Naive thymus-derived CD8-positive, alpha-beta T cell (primary cell): Measurements from ENCODE around the gene ING3. TPM values are rescaled to one million over a fixed set of nuclear protein-coding genes. Genes with fewer than 3 reads are reported as not detected.

ENCODE experiments used
- ATAC-seq, 2 donors: fragments of 150-1000 bp; cut with Tn5 transposase in 1 of 2; sonication (Bioruptor Pico), chemical (Tn5 transposase) in 1 of 2; 1 replicate in 1 of 2; 2 replicates in 1 of 2; pipeline ENCODE4 v1.10.0; 2021; ENCODE audit warnings: mild to moderate bottlenecking in 2 of 2, moderate library complexity in 2 of 2
- POLR2A ChIA-PET: fragments of 350-600 bp; sonication (Branson Sonifier 250); formaldehyde crosslinking; loops from one replicate; lab custom pipeline; 2021; ENCODE audit warnings: antibody characterized with exemption; lab: Charles Lee
- DNase-seq, 10 donors: peaks; one replicate each; pipeline versions ENCODE4 v3.0.0 to v3.0.0-alpha.2; 2020 to 2022
- H3K27ac Mint-ChIP-seq, 10 donors: one replicate each; pipeline ENCODE4 v1.8.0; 2020 to 2022; ENCODE audit warnings: mild to moderate bottlenecking in 10 of 10, mixed read lengths in 10 of 10, moderate library complexity in 4 of 10, inconsistent platforms in 1 of 10
- H3K27me3 Mint-ChIP-seq, 5 donors: one replicate each; pipeline ENCODE4 v1.8.0; 2021 to 2022; ENCODE audit warnings: mixed read lengths in 5 of 5
- H3K36me3 Mint-ChIP-seq, 3 donors: one replicate each; pipeline ENCODE4 v1.8.0; 2020 to 2022; ENCODE audit warnings: mixed read lengths in 3 of 3, mild to moderate bottlenecking in 2 of 3, inconsistent platforms in 1 of 3
- H3K4me1 Mint-ChIP-seq, 4 donors: one replicate each; pipeline ENCODE4 v1.8.0; 2021 to 2022; ENCODE audit warnings: mixed read lengths in 4 of 4
- H3K4me3 Mint-ChIP-seq, 10 donors: one replicate each; pipeline ENCODE4 v1.8.0; 2020 to 2022; ENCODE audit warnings: mild to moderate bottlenecking in 10 of 10, mixed read lengths in 10 of 10, moderate library complexity in 6 of 10, inconsistent platforms in 1 of 10
- H3K9me3 Mint-ChIP-seq, 9 donors: one replicate each; pipeline ENCODE4 v1.8.0; 2020 to 2022; ENCODE audit warnings: mixed read lengths in 9 of 9, mild to moderate bottlenecking in 3 of 9, inconsistent platforms in 1 of 9, moderate library complexity in 1 of 9
- polyA plus RNA-seq, 3 donors: library from polyadenylated mRNA; unstranded; fragments of 300-500 nt; fragmentation: Illumina TruSeq; gene quantifications; one replicate each; pipeline ENCODE4 v1.2.3, GENCODE V29; 2021
- total RNA-seq, 8 experiments: library from RNA in 2 of 8; stranded (reverse) in 2 of 8; gene quantifications; one replicate each; pipeline ENCODE4 v1.2.3 and lab custom pipeline; 2021 to 2026

The ING3 gene
- total and polyA plus RNA-seq, 5 experiments from 2014 or later, result 27.8 to 34.3 (median 29.4) TPM

- no peaks in the 10 kb centered on the region for H3K36me3 Mint-ChIP-seq
- H3K4me3 Mint-ChIP-seq, result no peak overlapping the region
- H3K27me3 Mint-ChIP-seq, result peaks cover 34 to 59% (median 43%) of the 10 kb centered on the region in 5 donors
- H3K9me3 Mint-ChIP-seq, result no peaks in the 10 kb centered on the region
- no peak overlapping the region for H3K27ac Mint-ChIP-seq
- POLR2A ChIA-PET, result interaction anchor here (0.6 kb wide), 1 partner anchor 26 kb away, joined by 7 read pairs; no protein-coding TSS in a partner anchor
- DNase-seq (no peak), ATAC-seq (no peak)
- H3K4me1 Mint-ChIP-seq, result peaks cover 7 to 28% (median 16%) of the 10 kb centered on the region in 4 donors
Measured at GRCh38 chr7:120985839-120986238, 35.3 kb downstream of the ING3 start.

- POLR2A ChIA-PET, result no interaction called here
- Mint-ChIP-seq H3K27me3 (peaks cover 34 to 59% (median 43%) of the 10 kb centered on the region in 5 donors), H3K4me1 (peaks cover 7 to 30% (median 16%) of the 10 kb centered on the region in 4 donors), H3K27ac (no peak overlapping the region), H3K4me3 (no peak overlapping the region), H3K9me3 (no peaks in the 10 kb centered on the region), H3K36me3 (no peaks in the 10 kb centered on the region)
- ATAC-seq (no peak), DNase-seq (no peak)
Measured at GRCh38 chr7:120986650-120987049, 36.1 kb downstream of the ING3 start.

GRCh38 chr7:120987280-120987679 is 36.7 kb downstream of the ING3 start:
- DNase-seq (no peak), ATAC-seq (no peak)
- H3K4me1 Mint-ChIP-seq, result peaks cover 7 to 30% (median 16%) of the 10 kb centered on the region in 4 donors
- H3K36me3 Mint-ChIP-seq, result no peaks in the 10 kb centered on the region
- H3K9me3 Mint-ChIP-seq, result no peaks in the 10 kb centered on the region
- H3K27ac Mint-ChIP-seq, result peak overlapping the region in 1 of 10 donors; percentile 14
- no peak overlapping the region for H3K4me3 Mint-ChIP-seq
- H3K27me3 Mint-ChIP-seq, result peaks cover 35 to 59% (median 43%) of the 10 kb centered on the region in 5 donors
- POLR2A ChIA-PET, result interaction anchor here (1.4 kb wide), 1 partner anchor 11 kb away, joined by 3 read pairs; no protein-coding TSS in a partner anchor

- H3K4me1 Mint-ChIP-seq, result peaks cover 7 to 30% (median 16%) of the 10 kb centered on the region in 4 donors
- H3K27ac Mint-ChIP-seq, result peak overlapping the region in 2 of 10 donors; percentile 2 to 25
- H3K9me3 Mint-ChIP-seq, result no peaks in the 10 kb centered on the region
- peak; percentile 97 to 99 for ATAC-seq
- POLR2A ChIA-PET, result interaction anchor here (1.0 to 1.4 kb wide), 2 partner anchors 8 to 10 kb away, joined by 3 read pairs; no protein-coding TSS in a partner anchor
- peak overlapping the region; percentile 47 to 89 (median 78) for H3K4me3 Mint-ChIP-seq
- H3K27me3 Mint-ChIP-seq, result peaks cover 35 to 59% (median 43%) of the 10 kb centered on the region in 5 donors
- peak; percentile 73 to 93 (median 82) for DNase-seq
- no peaks in the 10 kb centered on the region for H3K36me3 Mint-ChIP-seq
Measured at GRCh38 chr7:120987683-120988590, 37.4 kb downstream of the ING3 start.

- peak within 1 kb of the TSS; percentile 47 to 89 (median 80) for H3K4me3 Mint-ChIP-seq
Measured at GRCh38 chr7:120988591-120989256, 38.1 kb downstream of the ING3 start, which contains the start of gene CPED1. TSS of gene CPED1 (plus strand) at chr7:120988711. CDS start at chr7:120989622, 911 bp downstream.

GRCh38 chr7:120989257-120990220 is 39.0 kb downstream of the ING3 start:
- H3K27ac Mint-ChIP-seq, result no peak overlapping the region
- no peak for DNase-seq
- POLR2A ChIA-PET, result no interaction called here
- peaks cover 7 to 30% (median 16%) of the 10 kb centered on the region in 4 donors for H3K4me1 Mint-ChIP-seq
- H3K36me3 Mint-ChIP-seq, result no peaks in the 10 kb centered on the region
- no peak for ATAC-seq
- peaks cover 34 to 54% (median 46%) of the 10 kb centered on the region in 5 donors for H3K27me3 Mint-ChIP-seq
- H3K9me3 Mint-ChIP-seq, result no peaks in the 10 kb centered on the region
- peak overlapping the region in 6 of 10 donors; percentile 75 to 89 (median 82) for H3K4me3 Mint-ChIP-seq

More at GRCh38 chr7:120988591-120989256, 38.1 kb downstream of the ING3 start, which contains the start of gene CPED1:
- Mint-ChIP-seq H3K27me3 (peaks cover 35 to 59% (median 48%) of the 10 kb centered on the region in 5 donors), H3K27ac (peak within 1 kb of the TSS in 2 of 10 donors; percentile 2 to 61), H3K4me1 (peaks cover 7 to 30% (median 16%) of the 10 kb centered on the region in 4 donors), H3K9me3 (no peaks in the 10 kb centered on the region), H3K36me3 (no peaks in the 10 kb centered on the region)
- POLR2A ChIA-PET, result interaction anchor here (1.0 to 1.4 kb wide), 2 partner anchors 8 to 10 kb away, joined by 3 read pairs; no protein-coding TSS in a partner anchor
- ATAC-seq (peak in 1 of 2 donors; percentile 64), DNase-seq (peak in 7 of 10 donors; percentile 3 to 34 (median 20))

- no peak for DNase-seq
- no peak overlapping the region for H3K27ac Mint-ChIP-seq
- peaks cover 32 to 53% (median 40%) of the 10 kb centered on the region in 5 donors for H3K27me3 Mint-ChIP-seq
- H3K4me3 Mint-ChIP-seq, result no peak overlapping the region
- peaks cover 12 to 38% (median 24%) of the 10 kb centered on the region in 4 donors for H3K4me1 Mint-ChIP-seq
- H3K36me3 Mint-ChIP-seq, result no peaks in the 10 kb centered on the region
- no peak for ATAC-seq
- H3K9me3 Mint-ChIP-seq, result no peaks in the 10 kb centered on the region
- POLR2A ChIA-PET, result no interaction called here
Measured at GRCh38 chr7:120990468-120991118, 40.0 kb downstream of the ING3 start.

GRCh38 chr7:120991161-120991560 is 40.6 kb downstream of the ING3 start:
- Mint-ChIP-seq H3K27me3 (peaks cover 32 to 50% (median 37%) of the 10 kb centered on the region in 5 donors), H3K4me1 (peaks cover 16 to 44% (median 29%) of the 10 kb centered on the region in 4 donors), H3K9me3 (no peaks in the 10 kb centered on the region), H3K36me3 (no peaks in the 10 kb centered on the region), H3K4me3 (no peak overlapping the region), H3K27ac (no peak overlapping the region)
- POLR2A ChIA-PET, result no interaction called here
- ATAC-seq (no peak), DNase-seq (no peak)

GRCh38 chr7:120991581-120991980 is 41.0 kb downstream of the ING3 start:
- Mint-ChIP-seq H3K9me3 (no peaks in the 10 kb centered on the region), H3K36me3 (no peaks in the 10 kb centered on the region), H3K27ac (no peak overlapping the region), H3K27me3 (peaks cover 28 to 46% (median 32%) of the 10 kb centered on the region in 5 donors), H3K4me3 (no peak overlapping the region), H3K4me1 (peaks cover 19 to 47% (median 33%) of the 10 kb centered on the region in 4 donors)
- DNase-seq (no peak), ATAC-seq (no peak)
- POLR2A ChIA-PET, result no interaction called here

GRCh38 chr7:120992272-120992964 is 41.8 kb downstream of the ING3 start:
- no peak for DNase-seq
- Mint-ChIP-seq H3K36me3 (no peaks in the 10 kb centered on the region), H3K4me1 (peaks cover 23 to 53% (median 38%) of the 10 kb centered on the region in 4 donors), H3K4me3 (no peak overlapping the region), H3K27ac (no peak overlapping the region), H3K9me3 (no peaks in the 10 kb centered on the region), H3K27me3 (peaks cover 24 to 37% (median 27%) of the 10 kb centered on the region in 5 donors)
- ATAC-seq, result no peak
- POLR2A ChIA-PET, result no interaction called here
